Activated CD4-positive, alpha-beta memory T cell treated with anti-CD3 and anti-CD28 coated beads, Interleukin-2, amount 10 ng/mL, durations not matched to agents 7 days and 5 days (primary cell): ENCODE measurements around the gene HBQ1. TPM values are rescaled to one million over a fixed set of nuclear protein-coding genes. Genes with fewer than 3 reads are reported as not detected.
"Not testable (repeated sequence)": the region's sequence is repeated elsewhere in the genome, so short reads cannot be mapped to it uniquely, and the experiment has no call there.

Experiments
- CTCF ChIA-PET: fragments of 350-600 bp; sonication (Branson Sonifier 250); formaldehyde crosslinking; loops from one replicate; lab custom pipeline; 2021; ENCODE audit warnings: antibody characterized with exemption, inconsistent platforms; lab: Charles Lee
- POLR2A ChIA-PET: fragments of 350-600 bp; sonication (Branson Sonifier 250); formaldehyde crosslinking; loops from one replicate; lab custom pipeline; 2021; ENCODE audit warnings: antibody characterized with exemption; lab: Charles Lee
- DNase-seq: peaks from one replicate; pipeline ENCODE4 v3.0.0-alpha.2; 2020
- H3K27ac Mint-ChIP-seq: one replicate; pipeline ENCODE4 v1.8.0; 2021; ENCODE audit warnings: mild to moderate bottlenecking, mixed read lengths
- H3K27me3 Mint-ChIP-seq: one replicate; pipeline ENCODE4 v1.8.0; 2021; ENCODE audit warnings: mixed read lengths
- H3K36me3 Mint-ChIP-seq: one replicate; pipeline ENCODE4 v1.8.0; 2021; ENCODE audit warnings: low read depth, mixed read lengths
- H3K4me1 Mint-ChIP-seq: one replicate; pipeline ENCODE4 v1.8.0; 2021; ENCODE audit warnings: mixed read lengths
- H3K4me3 Mint-ChIP-seq: one replicate; pipeline ENCODE4 v1.8.0; 2021; ENCODE audit warnings: mild to moderate bottlenecking, mixed read lengths
- H3K9me3 Mint-ChIP-seq: one replicate; pipeline ENCODE4 v1.8.0; 2021; ENCODE audit warnings: mixed read lengths
- total RNA-seq, 2 experiments: library from RNA; stranded (reverse); gene quantifications; one replicate each; pipeline ENCODE4 v1.2.3, GENCODE V29; 2021

The HBQ1 gene
- total RNA-seq, 2 experiments from 2014 or later = not detected

DNA sequence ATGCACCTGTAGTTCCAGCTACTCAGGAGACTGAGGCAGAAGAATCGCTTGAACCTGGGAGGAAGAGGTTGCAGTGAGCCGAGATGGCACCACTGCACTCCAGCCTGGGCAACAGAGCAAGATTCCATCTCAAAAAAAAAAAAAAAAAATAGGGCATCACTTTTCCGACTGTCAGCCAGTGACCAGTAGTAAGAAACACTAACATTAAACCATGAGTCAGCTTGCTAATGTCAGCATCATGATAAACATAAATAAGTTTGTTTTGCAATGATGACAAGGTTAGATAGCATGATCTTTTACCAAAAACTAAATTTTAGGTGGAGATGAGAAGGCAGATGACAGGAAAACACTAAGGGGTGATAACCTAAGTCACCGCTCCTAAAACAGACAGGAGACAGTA, 29.1 kb downstream of the HBQ1 start:
- POLR2A ChIA-PET = interaction anchor here (1.7 kb wide), 1 partner anchor 102 kb away, joined by 3 read pairs; no protein-coding TSS in a partner anchor
- H3K4me3 Mint-ChIP-seq, H3K27ac Mint-ChIP-seq, H3K4me1 Mint-ChIP-seq, H3K9me3 Mint-ChIP-seq, H3K27me3 Mint-ChIP-seq, DNase-seq: not testable (repeated sequence)
- CTCF ChIA-PET = interaction anchor here (1.3 kb wide), 1 partner anchor 102 kb away, joined by 4 read pairs; no protein-coding TSS in a partner anchor
- H3K36me3 Mint-ChIP-seq = peaks cover 43% of the 10 kb centered on the region

DNA sequence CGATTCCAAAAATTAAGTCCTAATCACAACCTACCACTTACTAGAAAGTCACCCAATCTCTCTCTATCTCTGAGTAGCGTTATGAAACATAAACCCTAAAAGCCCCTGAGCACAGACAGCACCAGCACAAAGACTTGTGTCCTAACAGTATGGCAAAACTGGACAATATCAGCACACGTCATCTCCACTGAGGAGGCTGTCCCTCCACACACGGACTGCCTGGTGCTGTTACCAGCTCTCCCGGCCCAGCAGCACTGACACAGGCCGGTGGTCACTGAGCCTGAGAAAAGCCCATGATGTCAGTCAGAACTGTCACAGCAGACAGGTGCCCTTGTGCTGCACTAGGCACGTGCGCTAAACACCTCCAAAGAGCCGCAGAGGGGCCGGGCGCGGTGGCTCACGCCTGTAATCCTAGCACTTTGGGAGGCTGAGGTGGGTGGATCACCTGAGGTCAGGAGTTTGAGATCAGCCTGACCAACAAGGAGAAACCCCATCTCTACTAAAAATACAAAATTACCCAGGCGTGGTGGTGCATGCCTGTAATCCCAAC, 31.4 kb downstream of the HBQ1 start:
- CTCF ChIA-PET, H3K9me3 Mint-ChIP-seq, H3K27me3 Mint-ChIP-seq, H3K4me3 Mint-ChIP-seq, DNase-seq, H3K4me1 Mint-ChIP-seq, POLR2A ChIA-PET, H3K27ac Mint-ChIP-seq: not testable (repeated sequence)
- peaks cover 36% of the 10 kb centered on the region for H3K36me3 Mint-ChIP-seq

DNA sequence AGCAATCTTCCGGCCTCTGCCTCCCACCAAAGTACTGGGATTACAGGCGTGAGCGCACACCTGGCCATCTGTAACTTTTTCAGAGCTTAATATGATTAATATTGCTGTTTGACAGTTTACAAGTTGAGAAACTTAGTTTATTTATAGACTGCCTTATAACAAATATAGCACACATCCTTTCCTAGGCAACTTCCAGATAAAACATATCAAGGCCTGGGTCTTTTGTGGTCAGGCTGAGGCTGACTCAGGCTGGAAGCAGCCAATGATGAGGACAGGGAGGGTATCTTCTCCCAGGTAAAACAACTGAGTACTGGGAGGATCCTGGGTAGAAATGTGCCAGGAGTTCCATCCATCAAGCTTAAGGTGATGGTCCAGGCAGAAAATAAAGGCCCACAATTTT, 32.7 kb downstream of the HBQ1 start:
- H3K4me3 Mint-ChIP-seq = no peak overlapping the region
- DNase-seq = no peak
- no peaks in the 10 kb centered on the region for H3K27me3 Mint-ChIP-seq
- POLR2A ChIA-PET = interaction anchor here (0.8 kb wide), 1 partner anchor 16 kb away, joined by 5 read pairs; the partner anchor contains the start of gene LUC7L
- CTCF ChIA-PET = no interaction called here
- no peaks in the 10 kb centered on the region for H3K4me1 Mint-ChIP-seq
- no peak overlapping the region for H3K27ac Mint-ChIP-seq
- no peaks in the 10 kb centered on the region for H3K9me3 Mint-ChIP-seq
- H3K36me3 Mint-ChIP-seq = peaks cover 36% of the 10 kb centered on the region

DNA sequence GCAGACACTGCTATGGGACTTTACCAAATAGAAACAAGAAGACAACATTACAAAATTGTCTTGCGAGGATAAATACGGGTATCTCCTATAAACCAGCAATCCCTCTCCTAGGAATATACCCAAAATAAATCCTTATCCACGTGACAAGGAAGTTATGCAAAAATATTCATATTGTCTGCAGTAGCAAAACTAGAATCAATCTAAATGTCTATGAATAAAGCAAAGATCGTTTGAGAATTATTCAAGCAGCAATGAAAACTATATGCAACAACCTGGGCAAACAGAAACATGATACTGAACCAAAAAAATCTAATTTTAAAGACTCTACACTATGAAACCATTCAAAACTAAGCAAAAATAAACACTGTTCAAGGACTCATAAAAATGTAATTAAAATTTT, 39.8 kb downstream of the HBQ1 start:
- H3K27me3 Mint-ChIP-seq = no peaks in the 10 kb centered on the region
- CTCF ChIA-PET = no interaction called here
- no peak overlapping the region for H3K27ac Mint-ChIP-seq
- H3K36me3 Mint-ChIP-seq = peaks cover 37% of the 10 kb centered on the region
- DNase-seq = no peak
- peaks cover 10% of the 10 kb centered on the region for H3K4me1 Mint-ChIP-seq
- no peak overlapping the region for H3K4me3 Mint-ChIP-seq
- no peaks in the 10 kb centered on the region for H3K9me3 Mint-ChIP-seq
- POLR2A ChIA-PET = interaction anchor here (1.1 to 1.3 kb wide), 2 partner anchors 8 to 143 kb away, joined by 3 read pairs; no protein-coding TSS in a partner anchor

DNA sequence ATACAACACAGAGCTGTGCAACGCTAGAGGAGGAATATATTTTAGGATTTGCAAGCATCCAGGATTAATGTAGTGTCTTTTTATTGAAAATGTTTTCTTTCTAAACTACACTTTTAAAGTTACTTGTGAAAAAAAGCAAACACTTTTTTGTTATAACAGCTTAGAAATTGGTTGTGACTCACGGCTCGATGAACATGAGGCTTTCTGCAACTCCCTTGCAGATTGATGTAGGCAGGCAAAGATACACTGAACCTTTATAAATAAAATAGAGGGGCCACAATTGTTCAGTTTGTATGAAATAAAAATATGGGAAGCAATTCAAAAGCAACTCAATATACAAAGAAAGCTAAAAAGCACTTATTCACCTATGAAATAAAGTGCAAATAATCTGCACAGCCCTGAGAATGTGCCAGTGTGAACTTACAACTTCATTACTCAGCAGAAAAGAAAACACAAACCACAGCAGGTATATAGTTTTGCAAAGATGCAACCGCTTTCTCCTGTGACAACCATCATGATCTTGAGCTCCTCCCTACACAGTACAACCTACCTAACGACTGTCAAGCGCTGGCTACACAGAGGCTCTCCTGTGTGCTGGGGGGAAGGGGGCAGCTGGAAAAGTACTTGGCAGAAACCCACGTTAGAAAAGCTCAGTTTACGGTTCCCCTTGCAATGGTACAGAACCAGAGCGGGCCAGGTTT, 48.0 kb downstream of the HBQ1 start:
- POLR2A ChIA-PET = interaction anchor here (0.7 to 2.0 kb wide), 18 partner anchors 9 to 197 kb away, joined by 3 to 8 read pairs (median 3); partner anchors contain the start of genes HBQ1 and MPG
- Mint-ChIP-seq H3K27me3 (no peaks in the 10 kb centered on the region), H3K9me3 (no peaks in the 10 kb centered on the region), H3K27ac (peak overlapping the region; percentile 87), H3K4me1 (peaks cover 32% of the 10 kb centered on the region), H3K4me3 (peak overlapping the region; percentile 83), H3K36me3 (peaks cover 30% of the 10 kb centered on the region)
- CTCF ChIA-PET = interaction anchor here (0.7 to 2.6 kb wide), 9 partner anchors 95 to 190 kb away, joined by 3 to 13 read pairs (median 4); partner anchors contain the start of gene AXIN1
- DNase-seq = peak; percentile 41

DNA sequence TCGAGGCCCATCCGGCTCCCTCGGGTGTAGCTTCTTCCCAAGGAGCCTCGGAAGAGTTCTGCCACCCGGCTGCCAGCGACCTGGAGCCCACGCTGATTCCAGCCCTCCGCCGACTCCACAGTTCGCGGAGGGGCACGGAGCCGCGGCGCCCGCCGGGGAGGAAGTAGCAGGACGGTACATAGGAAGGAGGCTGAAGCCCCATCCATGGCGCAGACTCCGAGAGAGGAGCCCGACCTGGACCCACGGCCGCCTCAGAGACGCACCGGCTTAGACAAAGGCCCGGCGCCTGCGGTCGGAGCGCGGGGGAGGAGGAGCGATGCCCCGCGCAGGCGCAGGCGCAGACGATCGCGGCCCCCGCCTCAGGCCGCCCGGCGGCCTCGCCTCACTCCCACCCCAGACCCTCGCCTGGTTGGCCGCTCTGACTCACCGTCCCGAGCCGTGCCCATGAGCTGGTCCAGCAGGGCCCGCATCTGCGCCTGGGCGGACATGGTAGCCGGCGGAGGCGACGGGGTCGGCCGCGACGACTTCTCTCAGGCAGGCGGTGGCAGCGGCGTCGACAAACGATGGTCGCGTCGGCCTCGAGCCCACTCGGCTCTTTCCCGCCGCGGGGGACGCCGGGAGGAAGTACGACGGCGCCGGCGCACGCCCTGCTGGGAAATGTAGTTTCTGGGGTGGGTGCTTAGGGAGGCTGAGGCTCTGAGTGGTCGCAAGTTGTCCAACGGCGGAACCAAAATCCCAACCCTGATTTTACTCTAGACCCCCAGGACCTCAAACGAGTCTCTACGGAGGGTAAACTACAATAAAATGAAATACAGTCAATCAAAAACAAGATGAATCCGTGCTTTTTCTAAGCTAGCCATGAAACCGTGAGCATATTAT, 48.8 kb downstream of the HBQ1 start, which contains the start of gene LUC7L:
LUC7L (minus strand) TSS at position 598 of the 879 bp plus-strand sequence; CDS start at position 488, 110 bp downstream.
- peaks cover 30% of the 10 kb centered on the region for H3K36me3 Mint-ChIP-seq
- H3K9me3 Mint-ChIP-seq = no peaks in the 10 kb centered on the region
- H3K4me3 Mint-ChIP-seq = peak within 1 kb of the TSS; percentile 83
- H3K27ac Mint-ChIP-seq = peak within 1 kb of the TSS; percentile 87
- peaks cover 34% of the 10 kb centered on the region for H3K4me1 Mint-ChIP-seq
- H3K27me3 Mint-ChIP-seq = no peaks in the 10 kb centered on the region
- ChIA-PET POLR2A (interaction anchor here (0.7 to 2.0 kb wide), 17 partner anchors 10 to 196 kb away, joined by 3 to 8 read pairs (median 3); partner anchors contain the start of genes HBQ1, MPG, POLR3K and SNRNP25), CTCF (interaction anchor here (0.7 to 2.6 kb wide), 5 partner anchors 122 to 190 kb away, joined by 3 to 13 read pairs (median 4); partner anchors contain the start of gene AXIN1)
- peak; percentile 86 for DNase-seq

DNA sequence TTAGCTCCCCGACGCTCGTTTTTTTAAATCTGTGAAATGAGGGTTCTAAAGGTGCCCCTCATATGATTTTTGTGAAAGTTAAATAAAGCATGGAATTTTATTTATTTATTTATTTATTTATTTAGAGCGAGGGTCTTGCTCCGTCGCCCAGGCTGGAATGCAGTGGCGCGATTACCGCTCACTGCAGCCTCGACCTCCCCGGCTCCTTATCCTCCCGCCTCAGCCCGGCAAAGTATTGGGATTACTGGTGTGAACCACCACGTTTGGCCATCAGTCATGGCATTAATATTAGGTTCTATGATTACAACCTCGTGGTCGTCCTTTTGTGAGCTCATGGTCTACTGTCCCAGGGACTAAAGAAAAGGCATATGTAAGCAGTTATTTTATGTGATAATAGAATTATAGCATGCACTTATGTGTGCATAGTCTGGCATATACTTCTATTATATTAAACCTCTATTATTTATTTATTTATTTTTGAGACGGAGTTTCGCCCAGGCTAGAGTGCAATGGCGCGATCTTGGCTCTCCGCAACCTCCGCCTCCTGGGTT, 49.5 kb downstream of the HBQ1 start:
- peaks cover 30% of the 10 kb centered on the region for H3K36me3 Mint-ChIP-seq
- no peak for DNase-seq
- ChIA-PET CTCF (interaction anchor here (1.3 to 2.6 kb wide), 2 partner anchors 123 to 133 kb away, joined by 4 to 13 read pairs; partner anchors contain the start of gene AXIN1), POLR2A (interaction anchor here (0.9 to 2.0 kb wide), 10 partner anchors 10 to 195 kb away, joined by 3 to 8 read pairs (median 3); partner anchors contain the start of genes MPG, POLR3K and SNRNP25)
- peak overlapping the region; percentile 57 for H3K27ac Mint-ChIP-seq
- no peaks in the 10 kb centered on the region for H3K27me3 Mint-ChIP-seq
- peak overlapping the region; percentile 83 for H3K4me3 Mint-ChIP-seq
- peaks cover 38% of the 10 kb centered on the region for H3K4me1 Mint-ChIP-seq
- no peaks in the 10 kb centered on the region for H3K9me3 Mint-ChIP-seq

DNA sequence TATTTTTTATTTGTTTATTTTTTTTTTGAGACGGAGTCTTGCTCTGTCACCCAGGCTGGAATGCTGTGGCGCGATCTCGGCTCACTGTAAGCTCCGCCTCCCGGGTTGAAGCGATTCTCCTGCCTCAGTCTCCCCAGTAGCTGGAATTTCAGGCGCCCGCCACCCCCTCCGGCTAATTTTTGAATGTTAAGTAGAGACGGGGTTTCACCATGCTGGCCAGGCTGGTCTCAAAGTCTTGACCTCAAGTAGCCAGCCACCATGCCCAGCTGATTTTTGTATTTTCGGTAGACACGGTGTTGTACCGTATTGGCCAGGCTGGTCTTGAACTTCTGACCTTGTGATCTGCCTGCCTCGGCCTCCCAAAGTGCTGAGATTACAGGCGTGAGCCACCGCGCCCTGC, 50.1 kb downstream of the HBQ1 start:
- Mint-ChIP-seq H3K4me1 (peaks cover 42% of the 10 kb centered on the region), H3K36me3 (peaks cover 27% of the 10 kb centered on the region)
- not testable (repeated sequence) for H3K27ac Mint-ChIP-seq, H3K27me3 Mint-ChIP-seq, H3K9me3 Mint-ChIP-seq, DNase-seq, H3K4me3 Mint-ChIP-seq
- ChIA-PET CTCF (interaction anchor here (1.3 to 2.6 kb wide), 2 partner anchors 122 to 133 kb away, joined by 4 to 13 read pairs; partner anchors contain the start of gene AXIN1), POLR2A (interaction anchor here (0.9 to 1.0 kb wide), 2 partner anchors 12 to 91 kb away, joined by 3 read pairs; no protein-coding TSS in a partner anchor)

Other genes starting within 250 kb of the HBQ1 start
- gene POLR3K, start 126.9 kb upstream of the HBQ1 start, total RNA-seq = 10 to 100 TPM; 27.6 to 31.1 TPM
- 10 to 100 TPM; 29.7 to 33.4 TPM for gene SNRNP25, start 126.6 kb upstream of the HBQ1 start, total RNA-seq
- under 1 TPM; 0.18 to 0.23 TPM for gene RHBDF1, start 107.8 kb upstream of the HBQ1 start, total RNA-seq
- gene MPG, start 102.2 kb upstream of the HBQ1 start, total RNA-seq = 10 to 100 TPM; 59.9 to 64.3 TPM
- 10 to 100 TPM; 31.9 to 33.4 TPM for gene NPRL3, start 41.8 kb upstream of the HBQ1 start, total RNA-seq
- not detected for gene HBZ, start 27.8 kb upstream of the HBQ1 start, total RNA-seq
- gene HBM, start 14.5 kb upstream of the HBQ1 start, total RNA-seq = not detected
- not detected for gene HBA2, start 7.6 kb upstream of the HBQ1 start, total RNA-seq
- gene HBA1, start 3.8 kb upstream of the HBQ1 start, total RNA-seq = not detected
- 10 to 100 TPM; 54.9 to 61.0 TPM for gene LUC7L, start 49.0 kb downstream of the HBQ1 start, total RNA-seq
- 10 to 100 TPM; 26.9 to 31.5 TPM for gene FAM234A, start 54.4 kb downstream of the HBQ1 start, total RNA-seq
- under 1 TPM; 0.10 to 0.40 TPM for gene RGS11, start 95.5 kb downstream of the HBQ1 start, total RNA-seq
- gene ARHGDIG, start 100.1 kb downstream of the HBQ1 start, total RNA-seq = not detected
- not detected for gene PDIA2, start 102.7 kb downstream of the HBQ1 start, total RNA-seq
- 10 to 100 TPM; 25.4 to 25.7 TPM for gene AXIN1, start 172.3 kb downstream of the HBQ1 start, total RNA-seq
- 10 to 100 TPM; 71.4 to 72.6 TPM for gene MRPL28, start 190.1 kb downstream of the HBQ1 start, total RNA-seq
- 10 to 100 TPM; 59.2 to 59.9 TPM for gene PGAP6, start 201.5 kb downstream of the HBQ1 start, total RNA-seq
- gene NME4, start 216.7 kb downstream of the HBQ1 start, total RNA-seq = 10 to 100 TPM; 33.9 to 34.0 TPM
- gene DECR2, start 221.4 kb downstream of the HBQ1 start, total RNA-seq = 1 to 10 TPM; 3.0 to 3.3 TPM
- gene RAB11FIP3, start 245.2 kb downstream of the HBQ1 start, total RNA-seq = 10 to 100 TPM; 21.2 to 25.4 TPM